GM13976 (cell line): Measurements from ENCODE around the gene FPGS.

Source experiments
- DNase-seq: peaks from one replicate; pipeline ENCODE4 v3.0.0; 2012; ENCODE audit warnings: low spot score
- in situ Hi-C: fragments of 300-500 bp; cut with MboI; formaldehyde crosslinking; loops from one replicate; pipeline ENCODE4 v1.12.0; 2022; ENCODE audit warnings: low sequenced_read_pairs, mixed read lengths, inconsistent platforms; ENCODE audit not compliant: unreplicated experiment
- TF ChIP-seq, protein P1 (sequence below): IDR thresholded peaks from 2 replicates; pipeline ENCODE4 v1.5.1; 2012; ENCODE audit warnings: borderline replicate concordance, mild to moderate bottlenecking; ENCODE audit not compliant: insufficient read depth; ENCODE audit errors: extremely low read depth, missing control alignments, control extremely low read depth

Gene FPGS

DNA sequence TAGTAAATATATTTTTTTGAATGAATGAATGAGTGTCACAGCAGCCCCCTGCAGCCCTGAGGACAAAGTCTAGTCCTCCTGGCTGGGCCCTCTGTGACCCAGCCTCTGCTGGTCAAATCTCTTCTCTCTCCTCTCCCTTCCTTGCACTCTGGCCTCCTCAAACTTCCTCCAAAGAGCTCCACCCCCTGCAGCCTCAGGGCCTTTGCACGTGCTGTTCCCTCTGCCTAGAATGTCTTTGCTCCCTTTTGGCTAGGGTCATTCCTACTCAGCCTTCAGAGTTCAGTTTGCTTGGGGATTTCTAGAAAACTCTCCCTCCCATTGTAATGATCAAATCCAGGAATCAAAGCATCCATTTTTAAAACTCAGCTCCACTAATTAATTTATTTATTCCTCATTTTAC lies 37.3 kb upstream of the FPGS start:
- DNase-seq = no peak
- in situ Hi-C loops = no loop called here
- TF ChIP-seq, protein P1, sequence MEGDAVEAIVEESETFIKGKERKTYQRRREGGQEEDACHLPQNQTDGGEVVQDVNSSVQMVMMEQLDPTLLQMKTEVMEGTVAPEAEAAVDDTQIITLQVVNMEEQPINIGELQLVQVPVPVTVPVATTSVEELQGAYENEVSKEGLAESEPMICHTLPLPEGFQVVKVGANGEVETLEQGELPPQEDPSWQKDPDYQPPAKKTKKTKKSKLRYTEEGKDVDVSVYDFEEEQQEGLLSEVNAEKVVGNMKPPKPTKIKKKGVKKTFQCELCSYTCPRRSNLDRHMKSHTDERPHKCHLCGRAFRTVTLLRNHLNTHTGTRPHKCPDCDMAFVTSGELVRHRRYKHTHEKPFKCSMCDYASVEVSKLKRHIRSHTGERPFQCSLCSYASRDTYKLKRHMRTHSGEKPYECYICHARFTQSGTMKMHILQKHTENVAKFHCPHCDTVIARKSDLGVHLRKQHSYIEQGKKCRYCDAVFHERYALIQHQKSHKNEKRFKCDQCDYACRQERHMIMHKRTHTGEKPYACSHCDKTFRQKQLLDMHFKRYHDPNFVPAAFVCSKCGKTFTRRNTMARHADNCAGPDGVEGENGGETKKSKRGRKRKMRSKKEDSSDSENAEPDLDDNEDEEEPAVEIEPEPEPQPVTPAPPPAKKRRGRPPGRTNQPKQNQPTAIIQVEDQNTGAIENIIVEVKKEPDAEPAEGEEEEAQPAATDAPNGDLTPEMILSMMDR = no peak

GRCh38 chr9:127767410-127767809 lies 35.3 kb upstream of the FPGS start:
- no peak for DNase-seq
- in situ Hi-C loops = no loop called here
- TF ChIP-seq, protein P1 = no peak

DNA sequence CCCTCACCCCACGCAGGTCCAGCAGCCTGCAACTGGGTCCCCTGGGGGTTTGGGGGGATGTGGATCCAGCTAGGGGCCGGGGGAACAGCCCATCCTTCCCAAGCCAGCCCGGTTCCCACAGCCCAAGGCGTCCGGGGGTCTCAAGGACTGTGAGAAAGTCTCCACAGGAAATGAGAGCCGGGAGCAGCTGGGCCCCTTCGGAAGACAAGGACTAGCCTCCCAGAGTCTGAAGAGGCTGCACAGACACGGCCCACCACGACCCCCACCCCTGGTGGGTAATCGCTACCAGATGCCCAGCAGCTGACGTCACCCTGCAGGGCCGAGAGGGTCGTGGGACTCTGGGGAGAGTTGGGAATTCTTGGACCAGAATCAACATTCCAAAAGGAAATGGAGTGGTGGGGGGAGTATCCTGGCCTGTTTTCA lies 34.8 kb upstream of the FPGS start:
- TF ChIP-seq, protein P1 = no peak
- in situ Hi-C loops = no loop called here
- no peak for DNase-seq

DNA sequence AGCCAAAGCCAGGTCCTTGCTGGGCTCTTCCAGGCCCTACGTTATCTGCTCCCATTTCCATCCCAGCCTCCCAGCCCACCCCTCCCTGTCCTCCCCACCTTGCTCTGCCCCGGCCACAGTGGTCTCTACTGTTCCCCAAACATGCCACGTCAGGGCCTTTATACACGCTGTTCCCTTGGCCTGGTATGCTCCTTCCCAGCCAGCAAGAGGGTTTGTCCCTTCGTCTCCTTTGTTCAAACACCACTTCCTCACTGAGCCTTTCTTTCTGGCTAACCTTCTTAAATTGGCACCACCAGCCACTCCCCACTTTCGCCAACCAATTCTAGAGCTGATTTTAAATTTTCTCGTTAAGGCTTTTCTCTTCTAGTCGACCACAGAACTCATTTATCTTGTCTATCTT lies 34.0 kb upstream of the FPGS start:
- TF ChIP-seq, protein P1 = no peak
- in situ Hi-C loops = no loop called here

GRCh38 chr9:127769101-127769500 lies 33.6 kb upstream of the FPGS start:
- in situ Hi-C loops = no loop called here
- TF ChIP-seq, protein P1 = no peak
- no peak for DNase-seq

More for the DNA sequence above, 34.0 kb upstream of the FPGS start:
- no peak for DNase-seq

- DNase-seq = no peak
- TF ChIP-seq, protein P1 = no peak
- in situ Hi-C loops = no loop called here
Measured at GRCh38 chr9:127769929-127770582, 32.6 kb upstream of the FPGS start.
